ENCODE measurements around the gene DEFB121.
"Not testable (repeated sequence)": the region's sequence is repeated elsewhere in the genome, so short reads cannot be mapped to it uniquely, and the experiment has no call there.

DEFB121 gene

GRCh38 chr20:31390490-31390889 is 15.5 kb downstream of the DEFB121 start, which contains the start of gene DEFB119:
DEFB119 (minus strand) TSS chr20:31390590; CDS start chr20:31390483, 107 bp downstream.
- Histone ChIP-seq H3K27ac (ENCODE audit: low read length) (no peak within 1 kb of the TSS), H3K4me3 (ENCODE audit: low read length) (no peak within 1 kb of the TSS), H3K4me2 (ENCODE audit: low read length) (no peak within 1 kb of the TSS), H2AFZ (ENCODE audit: low read depth, low read length) (no peak within 1 kb of the TSS), H3K27me3 (ENCODE audit: low read depth, low read length) (peaks cover 10% of the 10 kb centered on the region; the same call in 1 of the 2 replicates), H3K79me2 (ENCODE audit: low read length) (no peaks in the 10 kb centered on the region), H3K4me1 (ENCODE audit: low read length) (no peaks in the 10 kb centered on the region), H3K36me3 (replicated peaks; ENCODE audit: low read depth, low read length) (no peaks in the 10 kb centered on the region), H4K20me1 (ENCODE audit: insufficient read depth, low read length) (no peaks in the 10 kb centered on the region), H3K9ac (ENCODE audit: low read length) (no peak within 1 kb of the TSS), H3K9me3 (ENCODE audit: insufficient read depth, low read length) (no peaks in the 10 kb centered on the region)
- TF ChIP-seq EZH2phosphoT487 (IDR thresholded peaks at IDR 0.05; ENCODE audit: low read depth) = no peak
- TF ChIP-seq, protein P1, sequence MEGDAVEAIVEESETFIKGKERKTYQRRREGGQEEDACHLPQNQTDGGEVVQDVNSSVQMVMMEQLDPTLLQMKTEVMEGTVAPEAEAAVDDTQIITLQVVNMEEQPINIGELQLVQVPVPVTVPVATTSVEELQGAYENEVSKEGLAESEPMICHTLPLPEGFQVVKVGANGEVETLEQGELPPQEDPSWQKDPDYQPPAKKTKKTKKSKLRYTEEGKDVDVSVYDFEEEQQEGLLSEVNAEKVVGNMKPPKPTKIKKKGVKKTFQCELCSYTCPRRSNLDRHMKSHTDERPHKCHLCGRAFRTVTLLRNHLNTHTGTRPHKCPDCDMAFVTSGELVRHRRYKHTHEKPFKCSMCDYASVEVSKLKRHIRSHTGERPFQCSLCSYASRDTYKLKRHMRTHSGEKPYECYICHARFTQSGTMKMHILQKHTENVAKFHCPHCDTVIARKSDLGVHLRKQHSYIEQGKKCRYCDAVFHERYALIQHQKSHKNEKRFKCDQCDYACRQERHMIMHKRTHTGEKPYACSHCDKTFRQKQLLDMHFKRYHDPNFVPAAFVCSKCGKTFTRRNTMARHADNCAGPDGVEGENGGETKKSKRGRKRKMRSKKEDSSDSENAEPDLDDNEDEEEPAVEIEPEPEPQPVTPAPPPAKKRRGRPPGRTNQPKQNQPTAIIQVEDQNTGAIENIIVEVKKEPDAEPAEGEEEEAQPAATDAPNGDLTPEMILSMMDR (IDR thresholded peaks at IDR 0.05; ENCODE audit: low read depth, low read length) = no peak

DNA sequence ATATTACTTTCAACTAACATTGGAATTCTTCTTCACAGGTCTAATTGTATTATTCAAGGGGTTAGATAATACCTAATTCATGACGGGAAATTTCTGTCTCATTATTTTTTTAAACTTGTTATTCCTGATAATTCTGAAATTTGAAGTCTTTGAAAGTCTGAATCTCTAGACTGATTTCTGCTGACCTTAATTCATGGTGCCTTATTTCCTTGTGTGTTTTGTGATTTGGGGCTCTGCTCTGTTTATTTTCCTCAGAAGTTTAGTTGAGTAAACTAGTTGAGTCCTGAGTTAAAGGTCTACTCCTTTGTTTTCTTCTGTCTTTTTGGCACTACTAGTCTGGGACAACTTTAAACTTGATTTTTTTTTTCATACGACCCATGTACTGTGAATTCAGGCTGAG is 31.7 kb downstream of the DEFB121 start:
- Histone ChIP-seq H2AFZ (ENCODE audit: low read depth, low read length) (no peak overlapping the region), H3K27me3 (ENCODE audit: low read depth, low read length) (no peaks in the 10 kb centered on the region; the same call in 1 of the 2 replicates), H3K79me2 (ENCODE audit: low read length) (no peaks in the 10 kb centered on the region), H3K27ac (ENCODE audit: low read length) (no peak overlapping the region), H4K20me1 (ENCODE audit: insufficient read depth, low read length) (no peaks in the 10 kb centered on the region), H3K36me3 (replicated peaks; ENCODE audit: low read depth, low read length) (no peaks in the 10 kb centered on the region), H3K4me1 (ENCODE audit: low read length) (no peaks in the 10 kb centered on the region), H3K4me2 (ENCODE audit: low read length) (no peak overlapping the region), H3K9ac (ENCODE audit: low read length) (no peak overlapping the region), H3K9me3 (ENCODE audit: insufficient read depth, low read length) (0 out of 2 replicates have a peak, but pooled peaks cover 3% of the 10 kb centered on the region), H3K4me3 (ENCODE audit: low read length) (no peak overlapping the region)
- TF ChIP-seq, protein P1 (IDR thresholded peaks at IDR 0.05; ENCODE audit: low read depth, low read length) = no peak
- no peak for TF ChIP-seq EZH2phosphoT487 (IDR thresholded peaks at IDR 0.05; ENCODE audit: low read depth)

DNA sequence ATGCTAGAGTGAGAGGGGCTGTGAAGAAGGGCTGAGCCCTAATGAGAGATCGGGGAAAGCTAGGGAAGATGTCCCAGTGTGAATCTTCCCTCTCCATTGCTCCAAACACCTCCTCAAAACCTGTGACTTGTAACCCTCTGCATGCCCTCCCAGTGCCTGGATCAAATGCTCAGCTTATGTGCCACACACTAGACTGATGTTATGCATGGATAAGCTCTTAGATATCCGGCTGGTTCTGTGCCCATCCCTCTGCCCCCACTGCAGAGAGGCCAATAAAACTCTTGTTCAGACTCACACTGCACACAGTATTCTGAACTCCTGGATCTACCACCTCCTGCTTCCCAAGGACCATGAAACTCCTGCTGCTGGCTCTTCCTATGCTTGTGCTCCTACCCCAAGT is 37.7 kb downstream of the DEFB121 start, which contains the start of gene DEFB118:
Gene DEFB118, plus strand, starts transcription at position 301 of the 400 bp plus-strand sequence. Its CDS starts 50 bp downstream, at position 351.
- Histone ChIP-seq H3K4me3 (ENCODE audit: low read length) (no peak within 1 kb of the TSS), H3K79me2 (ENCODE audit: low read length) (no peaks in the 10 kb centered on the region), H3K27ac (ENCODE audit: low read length) (no peak within 1 kb of the TSS), H2AFZ (ENCODE audit: low read depth, low read length) (no peak within 1 kb of the TSS), H3K36me3 (replicated peaks; ENCODE audit: low read depth, low read length) (no peaks in the 10 kb centered on the region), H3K9me3 (ENCODE audit: insufficient read depth, low read length) (no peaks in the 10 kb centered on the region), H3K4me1 (ENCODE audit: low read length) (no peaks in the 10 kb centered on the region), H4K20me1 (ENCODE audit: insufficient read depth, low read length) (no peaks in the 10 kb centered on the region), H3K27me3 (ENCODE audit: low read depth, low read length) (no peaks in the 10 kb centered on the region), H3K9ac (ENCODE audit: low read length) (no peak within 1 kb of the TSS), H3K4me2 (ENCODE audit: low read length) (no peak within 1 kb of the TSS)
- no peak for TF ChIP-seq EZH2phosphoT487 (IDR thresholded peaks at IDR 0.05; ENCODE audit: low read depth)
- TF ChIP-seq, protein P1 (IDR thresholded peaks at IDR 0.05; ENCODE audit: low read depth, low read length) = no peak

- H3K4me3 ChIP-seq (ENCODE audit: low read length); H3K27me3 ChIP-seq (ENCODE audit: low read depth, low read length); H3K27ac ChIP-seq (ENCODE audit: low read length); H3K79me2 ChIP-seq (ENCODE audit: low read length); H3K4me2 ChIP-seq (ENCODE audit: low read length); H3K9me3 ChIP-seq (ENCODE audit: insufficient read depth, low read length); H4K20me1 ChIP-seq (ENCODE audit: insufficient read depth, low read length); H3K4me1 ChIP-seq (ENCODE audit: low read length); H3K36me3 ChIP-seq (replicated peaks; ENCODE audit: low read depth, low read length); H3K9ac ChIP-seq (ENCODE audit: low read length); H2AFZ ChIP-seq (ENCODE audit: low read depth, low read length): not testable (repeated sequence)
Observed at GRCh38 chr20:31364272-31364671, 41.7 kb downstream of the DEFB121 start.
